Ecto neural progenitor cell (in vitro differentiated cells): ENCODE data around the gene RSAD2.

Source experiments
- DNase-seq: peaks from one replicate; pipeline ENCODE4 v3.0.0-alpha.2; 2018; ENCODE audit warnings: low spot score

RSAD2 gene

DNA sequence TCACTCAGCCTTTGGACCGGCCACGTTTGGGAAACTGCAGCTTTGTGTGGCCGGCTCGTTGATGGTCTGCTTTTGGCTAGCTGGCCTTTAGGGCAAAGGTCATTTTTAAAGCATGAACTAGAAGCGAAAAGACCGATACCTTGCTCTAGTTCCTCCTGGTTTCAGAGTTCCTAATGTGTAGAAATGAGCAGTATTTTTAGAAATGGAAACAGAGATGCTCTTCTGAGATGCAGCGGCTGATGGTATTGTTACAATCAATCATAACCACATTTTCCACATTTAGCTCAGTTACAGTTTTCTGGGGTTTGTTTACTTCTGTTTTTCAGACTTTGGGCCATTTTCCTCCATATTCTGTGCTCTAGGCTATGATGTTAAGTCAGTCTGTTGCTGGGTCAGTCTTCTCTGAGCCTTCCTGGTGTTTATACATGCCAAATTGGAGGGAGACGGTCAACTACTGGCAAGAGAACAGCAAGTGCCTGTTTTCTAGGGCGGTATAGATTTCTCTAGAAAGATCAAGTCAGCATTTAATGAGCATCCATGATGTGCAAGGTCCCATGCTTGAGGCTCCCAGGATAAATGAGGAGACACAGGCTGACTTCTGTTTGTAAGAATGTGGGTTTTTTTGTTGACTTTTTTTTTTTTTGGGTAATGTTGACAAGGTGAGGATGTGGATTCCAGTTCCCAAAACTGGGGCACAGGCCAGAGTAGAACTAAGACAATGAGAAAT is 67.7 kb downstream of the RSAD2 start:
- DNase-seq: no peak

- no peak for DNase-seq
These were observed 68.2 kb downstream of the RSAD2 start for GRCh38 chr2:6945821-6946220.

DNA sequence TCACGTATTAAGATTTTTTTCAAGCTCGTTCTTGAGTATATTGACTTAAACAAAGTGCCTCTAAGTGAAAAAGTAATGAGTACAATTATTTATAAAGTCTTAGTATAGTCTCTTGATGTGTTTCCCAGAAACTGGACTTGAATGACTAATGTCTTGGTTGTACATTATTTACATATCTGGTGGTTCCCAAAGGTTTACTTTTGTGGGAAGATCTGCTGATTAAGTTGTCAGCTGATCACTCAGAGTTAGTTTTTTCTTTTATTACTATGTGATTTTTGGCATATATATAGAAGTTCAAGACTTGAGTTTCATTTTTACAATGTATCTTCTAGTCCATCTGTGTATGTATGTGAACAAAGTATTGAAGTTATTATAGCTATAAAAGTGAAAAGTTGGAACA is 69.1 kb downstream of the RSAD2 start:
- no peak for DNase-seq
